Muscle of arm (tissue), 12 donors: ENCODE data around the gene AFMID. TPM values are rescaled to one million over a fixed set of nuclear protein-coding genes. Genes with fewer than 3 reads are reported as not detected.
"Not testable (repeated sequence)": the region's sequence is repeated elsewhere in the genome, so short reads cannot be mapped to it uniquely, and the experiment has no call there.

Experiments used
- DNase-seq: peaks from one replicate; pipeline ENCODE4 v3.0.0-alpha.2; 2013
- polyA plus RNA-seq, 12 donors: library from polyadenylated mRNA; unstranded; fragments of 120-200 nt; gene quantifications; one replicate each; pipeline ENCODE4 v1.2.1, GENCODE V29; 2013; ENCODE audit not compliant: insufficient read length in 12 of 12

The AFMID gene
- polyA plus RNA-seq, 12 donors, result 26.1 to 49.6 (median 32.4) TPM; not detected in 1

- DNase-seq, result not testable (repeated sequence)
These were observed 66.4 kb downstream of the AFMID start for GRCh38 chr17:78253636-78253945.

DNA sequence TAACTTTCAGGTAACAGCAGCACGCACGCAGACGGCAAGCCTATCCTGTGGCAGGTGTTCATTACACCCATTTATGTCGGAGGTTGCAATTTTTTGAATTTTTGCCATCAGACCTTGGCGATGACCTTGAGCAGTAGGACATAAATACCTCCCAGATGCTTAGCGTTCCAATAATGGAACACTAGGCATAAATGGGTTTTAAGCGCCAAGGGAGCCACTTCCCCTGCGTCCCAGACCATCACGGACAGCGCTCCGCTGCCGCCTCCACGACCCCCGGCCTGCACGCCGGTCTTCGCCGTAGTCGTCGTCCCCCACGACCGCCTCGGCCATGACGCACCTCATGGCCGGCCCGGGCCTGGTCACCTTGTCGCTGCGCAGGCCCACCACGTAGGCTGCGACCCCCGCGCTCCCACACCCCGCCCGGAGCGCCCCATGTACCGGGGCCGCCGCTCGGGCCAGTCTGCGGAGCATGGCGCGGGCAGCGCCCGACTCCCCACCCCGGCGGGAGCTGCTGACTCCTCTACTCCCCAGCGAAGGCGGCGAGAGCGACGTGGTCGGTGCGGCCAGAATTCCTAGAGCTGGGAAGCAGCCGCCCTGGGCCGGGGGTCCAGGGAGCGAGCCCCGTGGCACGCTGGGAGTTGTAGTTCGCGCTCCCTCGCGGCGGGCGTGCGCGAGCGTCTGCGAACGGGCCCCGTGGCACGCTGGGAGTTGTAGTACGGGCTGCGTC lies 66.9 kb downstream of the AFMID start:
- peak; percentile 89 for DNase-seq

- DNase-seq, result no peak
These were observed 68.0 kb downstream of the AFMID start for GRCh38 chr17:78255029-78255656.

DNA sequence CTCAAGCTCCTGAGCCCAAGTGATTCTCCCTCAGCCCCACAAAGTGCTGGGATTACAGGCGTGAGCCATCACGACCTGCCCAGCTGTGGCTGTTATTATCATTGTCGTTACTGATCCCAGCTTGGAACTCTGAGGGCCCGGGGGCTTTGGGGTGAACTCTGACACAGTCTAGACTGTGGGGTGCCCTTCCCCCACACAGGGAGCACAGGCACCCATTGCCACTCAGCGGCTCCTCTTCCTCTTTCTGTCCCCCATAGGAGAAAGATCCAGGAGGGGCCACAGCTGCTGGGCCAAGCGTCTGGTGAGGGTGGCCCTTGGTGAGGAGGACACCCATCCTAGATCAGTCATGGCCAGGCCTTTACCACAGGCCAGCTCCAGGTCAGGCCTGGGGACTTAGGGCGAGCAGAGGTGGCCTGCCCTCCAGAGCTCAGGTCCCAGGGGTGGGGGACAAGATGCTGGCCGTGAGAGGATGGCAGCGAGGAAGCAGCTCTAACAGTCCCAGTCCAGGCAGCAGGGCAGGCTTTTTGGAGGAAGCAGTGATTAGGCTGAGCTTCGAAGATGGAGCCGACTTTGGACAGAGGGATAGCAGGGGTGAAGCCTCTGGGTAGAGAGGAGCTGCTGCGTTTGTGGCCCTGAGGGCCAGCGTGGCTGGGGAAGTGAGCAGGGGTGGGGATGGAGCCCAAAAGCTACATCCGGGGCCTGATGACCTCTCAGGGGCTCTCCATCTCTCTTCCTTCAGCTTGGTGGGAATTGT lies 69.0 kb downstream of the AFMID start:
- no peak for DNase-seq

DNA sequence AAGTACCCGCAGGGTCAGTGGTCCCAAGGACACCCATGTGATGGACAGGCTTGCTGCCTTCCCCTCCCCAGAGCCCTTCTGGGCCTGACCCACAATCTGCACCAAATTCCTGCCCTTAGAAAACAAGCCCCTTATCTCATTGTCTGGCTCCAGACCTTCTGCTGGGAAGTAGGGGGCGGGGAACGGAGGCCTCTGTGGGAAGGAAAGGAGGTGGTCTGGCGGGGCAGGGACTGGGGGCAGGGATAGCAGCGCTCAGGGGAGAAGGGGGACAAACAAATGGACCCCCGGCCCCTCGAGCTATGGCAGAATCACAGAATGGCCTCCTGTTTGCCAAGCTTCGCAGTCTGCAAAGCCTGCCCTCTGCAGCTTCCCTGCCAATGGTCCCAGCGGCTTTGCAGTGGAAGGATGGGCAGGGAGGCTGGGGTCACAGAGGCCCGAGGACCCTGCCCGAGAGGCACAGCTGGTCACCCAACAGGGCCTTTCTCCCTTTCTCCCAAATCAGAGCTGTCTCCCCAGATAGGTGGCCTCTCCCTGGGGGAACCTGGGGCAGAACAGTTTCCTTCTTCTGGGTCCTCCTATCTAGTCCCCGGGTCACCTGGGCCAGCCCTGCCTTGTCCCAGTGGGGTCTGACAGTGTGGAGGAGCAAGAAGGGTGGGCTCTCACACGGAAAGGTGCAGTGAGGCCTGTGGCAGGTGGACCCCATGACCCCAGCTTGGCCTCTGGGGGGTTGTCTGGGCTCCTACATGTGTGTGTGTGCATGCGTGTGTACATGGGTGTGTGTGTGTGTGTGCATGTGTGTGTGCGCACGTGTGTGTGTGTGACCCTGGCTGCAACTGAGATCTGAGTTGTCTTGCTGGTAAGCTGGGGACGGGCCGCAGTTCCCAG lies 69.8 kb downstream of the AFMID start:
- DNase-seq, result no peak

Other genes with a start within 250 kb of the AFMID start
- gene TNRC6C, start 228.7 kb upstream of the AFMID start, polyA plus RNA-seq, result 10 to 100 TPM in 5 of 12 donors, 1 to 10 TPM in 6, not detected in 1; 7.7 to 15.5 (median 9.8) TPM
- gene TMC6, start 58.6 kb upstream of the AFMID start, polyA plus RNA-seq, result 10 to 100 TPM in 11 of 12 donors, not detected in 1; 14.5 to 48.0 (median 22.0) TPM
- gene TMC8, start 56.6 kb upstream of the AFMID start, polyA plus RNA-seq, result 10 to 100 TPM in 1 of 12 donors, 1 to 10 TPM in 10, not detected in 1; 1.3 to 16.0 (median 2.9) TPM
- gene C17orf99, start 41.0 kb upstream of the AFMID start, polyA plus RNA-seq, result 1 to 10 TPM in 4 of 12 donors, under 1 TPM in 7, not detected in 1; 0.35 to 9.3 (median 0.86) TPM
- gene SYNGR2, start 18.8 kb upstream of the AFMID start, polyA plus RNA-seq, result 100 to 1,000 TPM in 4 of 12 donors, 10 to 100 TPM in 7, not detected in 1; 55.5 to 128 (median 78.7) TPM
- gene TK1, start 310 bp upstream of the AFMID start, polyA plus RNA-seq, result 10 to 100 TPM in 11 of 12 donors, not detected in 1; 13.7 to 24.0 (median 18.0) TPM
- gene BIRC5, start 26.9 kb downstream of the AFMID start, polyA plus RNA-seq, result 10 to 100 TPM in 11 of 12 donors, not detected in 1; 11.1 to 25.3 (median 17.2) TPM
- under 1 TPM in 2 of 12 donors, not detected in 10; 0.08 to 0.14 TPM for gene TMEM235, start 44.3 kb downstream of the AFMID start, polyA plus RNA-seq
- 100 to 1,000 TPM in 1 of 12 donors, 10 to 100 TPM in 7, 1 to 10 TPM in 3, not detected in 1; 6.8 to 100 (median 18.8) TPM for gene SOCS3, start 172.7 kb downstream of the AFMID start, polyA plus RNA-seq
- gene PGS1, start 191.3 kb downstream of the AFMID start, polyA plus RNA-seq, result 10 to 100 TPM in 11 of 12 donors, not detected in 1; 21.0 to 38.1 (median 24.2) TPM